Transverse colon (tissue), 4 donors: ENCODE results near the gene PRKCB. TPM values are rescaled to one million over a fixed set of nuclear protein-coding genes. Genes with fewer than 3 reads are reported as not detected.

ENCODE experiments used
- DNase-seq: peaks from one replicate; pipeline ENCODE4 v3.0.0-alpha.2; 2019
- H3K27ac ChIP-seq, 4 donors: fragments of 200-600 bp; sonication (generic); 2 replicates each; pipeline ENCODE4 v1.5.1; 2016 to 2018; ENCODE audit warnings: inconsistent platforms in 4 of 4
- H3K27me3 ChIP-seq: fragments of 200-600 bp; sonication (generic); 2 replicates; pipeline ENCODE4 v1.5.1; 2017; ENCODE audit warnings: inconsistent platforms
- H3K36me3 ChIP-seq, 4 donors: fragments of 200-600 bp; sonication (generic); 2 replicates each; pipeline ENCODE4 v1.5.1; 2017 to 2019; ENCODE audit warnings: inconsistent platforms in 4 of 4
- H3K4me1 ChIP-seq, 4 donors: fragments of 200-600 bp; sonication (generic); 2 replicates each; pipeline ENCODE4 v1.5.1; 2017 to 2020; ENCODE audit warnings: inconsistent platforms in 4 of 4
- H3K4me3 ChIP-seq, 4 donors: fragments of 200-600 bp; sonication (generic); 1 replicate in 1 of 4; 2 replicates in 3 of 4; pipeline versions ENCODE4 v1.5.1 to v1.6.1; 2017 to 2019; ENCODE audit warnings: inconsistent platforms in 4 of 4
- H3K9me3 ChIP-seq, 2 donors: fragments of 200-600 bp; sonication (generic); 2 replicates each; pipeline ENCODE4 v1.5.1; 2017 to 2019; ENCODE audit warnings: inconsistent platforms in 2 of 2
- CTCF ChIP-seq, 5 experiments: fragments of 200-600 bp in 3 of 5; fragments of 450-650 bp in 2 of 5; sonication (generic) in 3 of 5; IDR thresholded peaks; 1 replicate in 2 of 5; 2 replicates in 3 of 5; pipeline ENCODE4 v1.5.1; 2016 to 2017; ENCODE audit warnings: antibody characterized with exemption in 5 of 5, inconsistent platforms in 3 of 5, mild to moderate bottlenecking in 2 of 5, moderate library complexity in 1 of 5
- EP300 ChIP-seq: sonication (generic); formaldehyde crosslinking; IDR thresholded peaks from one replicate; pipeline ENCODE4 v1.6.1; 2017; ENCODE audit warnings: antibody characterized with exemption, low read depth
- POLR2A ChIP-seq: fragments of 450-650 bp; IDR thresholded peaks from one replicate; pipeline ENCODE4 v1.6.1; 2016; ENCODE audit warnings: antibody characterized with exemption, mild to moderate bottlenecking, moderate library complexity
- POLR2AphosphoS5 ChIP-seq, 3 donors: sonication (generic); formaldehyde crosslinking; IDR thresholded peaks; one replicate each; pipeline ENCODE4 v1.6.1; 2016; ENCODE audit warnings: antibody characterized with exemption in 3 of 3
- WGBS, 2 donors: methylation state at CpG; one replicate each; pipeline ENCODE4 v1.1.5; 2018; ENCODE audit warnings: low coverage in 1 of 2; 5-methylcytosine and 5-hydroxymethylcytosine counted together
- in situ Hi-C, 4 donors: fragments of 200-750 bp; cut with MboI; loops; one replicate each; pipeline versions ENCODE4 v1.15.0 to v1.15.1; 2017; ENCODE audit warnings: low sequenced_read_pairs in 3 of 4, low pct_ligation_motif_present in 1 of 4, low pct_unique_long_range_greater_than_20kb in 1 of 4
- intact Hi-C: fragments of 100-400 bp; cut with DNase I; formaldehyde crosslinking; loops from one replicate; pipeline ENCODE4 v1.15.1; 2023; ENCODE audit warnings: low total_unique reads
- total RNA-seq, 4 donors: library from RNA; depleted of rRNA; stranded (reverse); fragments of >200 nt; gene quantifications; one replicate each; pipeline ENCODE4 v1.1.0, GENCODE V29; 2016

The PRKCB gene
- total RNA-seq, 4 donors from 2014 or later = 9.0 to 28.3 (median 15.2) TPM

- in situ Hi-C loops = no loop called here
- intact Hi-C loops = no loop called here
- Histone ChIP-seq H3K9me3 (no peaks in the 10 kb centered on the region), H3K4me1 (no peaks in the 10 kb centered on the region), H3K27ac (no peak overlapping the region), H3K4me3 (no peak overlapping the region), H3K36me3 (no peaks in the 10 kb centered on the region), H3K27me3 (no peaks in the 10 kb centered on the region)
- WGBS, 2 donors = 99 to 100% methylated on average over 1 to 3 of the region's 3 CpGs
- TF ChIP-seq POLR2A (no peak), POLR2AphosphoS5 (IDR thresholded peaks at IDR 0.05) (no peak)
- no peak for DNase-seq
Observed at GRCh38 chr16:24111724-24112302, 276.0 kb downstream of the PRKCB start.

GRCh38 chr16:24113115-24113745 is 277.4 kb downstream of the PRKCB start:
- WGBS, 2 donors = 91 to 95% methylated on average over 2 of the region's 2 CpGs
- no peaks in the 10 kb centered on the region for H3K4me1 ChIP-seq

GRCh38 chr16:24114876-24115275 is 279.1 kb downstream of the PRKCB start:
- H3K27me3 ChIP-seq = no peaks in the 10 kb centered on the region
- H3K36me3 ChIP-seq = no peaks in the 10 kb centered on the region
- no peak overlapping the region for H3K27ac ChIP-seq
- 86 to 91% methylated on average over 2 of the region's 2 CpGs for WGBS, 2 donors
- no peaks in the 10 kb centered on the region for H3K9me3 ChIP-seq
- in situ Hi-C loops = no loop called here
- TF ChIP-seq POLR2AphosphoS5 (IDR thresholded peaks at IDR 0.05) = no peak
- intact Hi-C loops = no loop called here
- no peaks in the 10 kb centered on the region for H3K4me1 ChIP-seq
- DNase-seq = no peak
- no peak overlapping the region for H3K4me3 ChIP-seq

More at GRCh38 chr16:24113115-24113745, 277.4 kb downstream of the PRKCB start:
- TF ChIP-seq POLR2AphosphoS5 (IDR thresholded peaks at IDR 0.05) = no peak
- TF ChIP-seq EP300 = no peak
- no peak for TF ChIP-seq POLR2A
- TF ChIP-seq CTCF (IDR thresholded peaks at IDR 0.05) = no peak
- Histone ChIP-seq H3K27me3 (no peaks in the 10 kb centered on the region), H3K36me3 (no peaks in the 10 kb centered on the region), H3K4me3 (no peak overlapping the region), H3K27ac (no peak overlapping the region), H3K9me3 (no peaks in the 10 kb centered on the region)
- intact Hi-C loops = no loop called here
- DNase-seq = no peak
- in situ Hi-C loops = no loop called here

- TF ChIP-seq POLR2AphosphoS5 (IDR thresholded peaks at IDR 0.05) (no peak), EP300 (no peak), POLR2A (no peak), CTCF (IDR thresholded peaks at IDR 0.05) (no peak)
- Histone ChIP-seq H3K36me3 (no peaks in the 10 kb centered on the region), H3K4me3 (no peak overlapping the region), H3K9me3 (no peaks in the 10 kb centered on the region), H3K27ac (no peak overlapping the region), H3K4me1 (no peaks in the 10 kb centered on the region), H3K27me3 (no peaks in the 10 kb centered on the region)
- intact Hi-C loops = no loop called here
- DNase-seq = no peak
- 87 to 88% methylated on average over 10 of the region's 10 CpGs for WGBS, 2 donors
- in situ Hi-C loops = no loop called here
Observed at GRCh38 chr16:24116046-24116776, 280.4 kb downstream of the PRKCB start.

- intact Hi-C loops (no loop called here), in situ Hi-C loops (no loop called here)
- TF ChIP-seq CTCF (IDR thresholded peaks at IDR 0.05) (no peak), POLR2AphosphoS5 (IDR thresholded peaks at IDR 0.05) (no peak), EP300 (no peak)
- Histone ChIP-seq H3K9me3 (no peaks in the 10 kb centered on the region), H3K4me1 (no peaks in the 10 kb centered on the region), H3K4me3 (no peak overlapping the region), H3K27me3 (no peaks in the 10 kb centered on the region), H3K27ac (no peak overlapping the region), H3K36me3 (no peaks in the 10 kb centered on the region)
- DNase-seq = no peak
- WGBS, 2 donors = 33 to 58% methylated on average over 4 to 9 of the region's 9 CpGs
Observed at GRCh38 chr16:24116989-24117388, 281.2 kb downstream of the PRKCB start.
